Gastrocnemius medialis (tissue), 4 donors: Measurements from ENCODE around the gene MED13L. TPM values are rescaled to one million over a fixed set of nuclear protein-coding genes. Genes with fewer than 3 reads are reported as not detected.
A peak's percentile ranks its signal among the peaks of the same experiment; 100 is the strongest.

Source experiments
- ATAC-seq, 2 donors: fragments of 150-250 bp; one replicate each; pipeline ENCODE4 v1.9.1; 2016
- DNase-seq, 2 donors: peaks; one replicate each; pipeline ENCODE4 v3.0.0-alpha.2; 2019
- H3K27ac ChIP-seq, 4 donors: fragments of 200-600 bp; sonication (generic); 1 replicate in 1 of 4; 2 replicates in 3 of 4; pipeline ENCODE4 v1.5.1; 2016 to 2018; ENCODE audit warnings: mild to moderate bottlenecking in 2 of 4, moderate library complexity in 1 of 4
- H3K27me3 ChIP-seq, 3 donors: fragments of 200-600 bp; sonication (generic) in 2 of 3; 1 replicate in 1 of 3; 2 replicates in 2 of 3; pipeline versions ENCODE4 v1.5.1 to v1.6.0; 2016 to 2019; ENCODE audit warnings: mild to moderate bottlenecking in 1 of 3, moderate library complexity in 1 of 3
- H3K36me3 ChIP-seq, 2 donors: fragments of 200-600 bp; sonication (generic) in 1 of 2; one replicate each; pipeline ENCODE4 v1.5.1; 2017 to 2018
- H3K4me1 ChIP-seq, 2 donors: fragments of 200-600 bp; sonication (generic) in 1 of 2; one replicate each; pipeline ENCODE4 v1.5.1; 2016 to 2017; ENCODE audit warnings: mild to moderate bottlenecking in 2 of 2
- H3K4me3 ChIP-seq, 4 donors: fragments of 200-600 bp; sonication (generic) in 3 of 4; 1 replicate in 1 of 4; 2 replicates in 3 of 4; pipeline ENCODE4 v1.5.1; 2016 to 2019; ENCODE audit warnings: mild to moderate bottlenecking in 2 of 4
- H3K9me3 ChIP-seq, 3 donors: fragments of 200-600 bp; sonication (generic) in 2 of 3; 1 replicate in 1 of 3; 2 replicates in 2 of 3; pipeline ENCODE4 v1.5.1; 2016 to 2019
- CTCF ChIP-seq, 5 experiments: fragments of 450-650 bp in 3 of 5; fragments of 200-600 bp in 2 of 5; sonication (generic) in 2 of 5; IDR thresholded peaks in 4 of 5; conservative IDR thresholded peaks in 1 of 5; 1 replicate in 4 of 5; 2 replicates in 1 of 5; pipeline ENCODE4 v1.5.1; 2016 to 2019; ENCODE audit warnings: antibody characterized with exemption in 5 of 5, mild to moderate bottlenecking in 3 of 5, moderate library complexity in 3 of 5
- POLR2A ChIP-seq, 2 donors: fragments of 450-650 bp; IDR thresholded peaks; one replicate each; pipeline ENCODE4 v1.6.1; 2017; ENCODE audit warnings: antibody characterized with exemption in 2 of 2, mild to moderate bottlenecking in 2 of 2, moderate library complexity in 2 of 2
- in situ Hi-C, 4 donors: fragments of 200-750 bp; cut with MboI; loops; one replicate each; pipeline versions ENCODE4 v1.15.0 to v1.8.0; 2017; ENCODE audit warnings: low sequenced_read_pairs in 4 of 4
- intact Hi-C: fragments of 100-400 bp; cut with DNase I; formaldehyde crosslinking; loops from one replicate; pipeline ENCODE4 v1.15.1; 2023; ENCODE audit warnings: low total_unique reads
- total RNA-seq, 4 donors: library from RNA; depleted of rRNA; stranded (reverse); fragments of >200 nt; gene quantifications; one replicate each; pipeline versions ENCODE4 v1.1.0 to v1.2.3, GENCODE V29; 2016

The MED13L gene
- total RNA-seq, 4 donors from 2014 or later, result 59.5 to 92.6 (median 74.1) TPM

- no peak overlapping the region for H3K4me3 ChIP-seq
- peaks cover 88 to 90% of the 10 kb centered on the region in 2 donors for H3K4me1 ChIP-seq
- DNase-seq (no peak), ATAC-seq (no peak)
- peak overlapping the region; percentile 16 to 63 (median 43) for H3K27ac ChIP-seq
- TF ChIP-seq POLR2A (IDR thresholded peaks at IDR 0.05), result no peak
- no peak for TF ChIP-seq CTCF (IDR thresholded peaks at IDR 0.05 in 4 of 5, conservative IDR thresholded peaks at IDR 0.05 in 1 of 5)
- in situ Hi-C loops, result no loop called here
- H3K9me3 ChIP-seq, result no peaks in the 10 kb centered on the region
- no peaks in the 10 kb centered on the region for H3K27me3 ChIP-seq
- H3K36me3 ChIP-seq, result no peaks in the 10 kb centered on the region
- intact Hi-C loops, result loop anchor here (5.0 kb wide), 1 partner anchor 39 kb away; no protein-coding TSS in a partner anchor
Measured at GRCh38 chr12:116161588-116161987, 115.9 kb downstream of the MED13L start.

DNA sequence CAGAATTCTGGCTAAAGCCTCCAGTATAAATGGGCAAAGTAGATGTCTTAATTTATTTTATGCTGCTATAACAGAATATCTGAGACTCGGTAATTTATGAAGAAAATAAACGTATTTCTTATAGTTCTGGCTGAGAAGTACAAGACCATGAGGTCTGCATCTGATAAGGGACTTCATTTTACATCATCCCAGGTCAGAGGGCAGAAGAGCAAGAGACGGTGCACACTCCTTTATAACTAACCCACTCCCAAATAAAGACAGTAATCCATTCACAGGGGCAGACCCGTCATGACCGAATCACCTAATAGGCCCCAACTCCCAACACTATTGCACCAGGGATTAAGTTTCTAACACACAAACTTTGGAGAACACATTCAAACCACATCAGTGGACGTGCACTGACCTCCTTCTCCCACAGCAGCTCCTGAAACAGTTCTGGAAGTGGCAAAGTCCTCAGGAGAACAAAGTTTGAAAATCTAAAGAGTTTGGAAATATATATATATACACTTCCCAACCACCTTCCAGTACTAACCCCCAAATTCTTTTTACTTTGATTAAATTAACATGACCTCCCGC lies 116.5 kb downstream of the MED13L start:
- no peaks in the 10 kb centered on the region for H3K27me3 ChIP-seq
- TF ChIP-seq CTCF (IDR thresholded peaks at IDR 0.05 in 4 of 5, conservative IDR thresholded peaks at IDR 0.05 in 1 of 5), result no peak
- no peak for TF ChIP-seq POLR2A (IDR thresholded peaks at IDR 0.05)
- H3K4me3 ChIP-seq, result no peak overlapping the region
- ATAC-seq, result peak in 1 of 2 donors; percentile 22
- H3K4me1 ChIP-seq, result peaks cover 83 to 84% of the 10 kb centered on the region in 2 donors
- in situ Hi-C loops, result no loop called here
- no peaks in the 10 kb centered on the region for H3K36me3 ChIP-seq
- peak overlapping the region; percentile 36 to 63 (median 51) for H3K27ac ChIP-seq
- intact Hi-C loops, result loop anchor here (5.0 kb wide), 1 partner anchor 39 kb away; no protein-coding TSS in a partner anchor
- DNase-seq, result no peak
- H3K9me3 ChIP-seq, result no peaks in the 10 kb centered on the region

DNA sequence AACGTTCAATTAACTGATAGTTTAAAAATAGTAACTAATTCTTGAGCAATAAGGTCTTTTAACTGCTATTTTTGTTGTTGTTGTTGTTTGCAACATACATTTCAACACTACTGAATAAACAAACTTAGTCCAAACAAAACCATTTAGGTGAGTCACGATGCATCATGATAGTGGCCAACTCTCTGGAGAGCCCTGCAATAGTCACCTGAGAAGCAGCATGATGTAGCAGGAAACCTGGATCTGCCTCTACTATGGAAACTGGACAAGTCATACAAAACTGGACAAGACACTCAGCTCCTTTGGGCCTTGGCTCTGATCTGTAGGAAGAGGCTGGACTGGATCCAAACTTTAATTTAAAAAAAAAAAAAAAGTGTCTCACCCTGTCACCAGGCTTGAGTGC lies 117.3 kb downstream of the MED13L start:
- in situ Hi-C loops, result no loop called here
- Histone ChIP-seq H3K4me1 (peaks cover 77 to 78% of the 10 kb centered on the region in 2 donors), H3K36me3 (no peaks in the 10 kb centered on the region), H3K4me3 (no peak overlapping the region), H3K27ac (peak overlapping the region; percentile 36 to 63 (median 51)), H3K9me3 (no peaks in the 10 kb centered on the region), H3K27me3 (no peaks in the 10 kb centered on the region)
- intact Hi-C loops, result loop anchor here (5.0 kb wide), 1 partner anchor 38 kb away; no protein-coding TSS in a partner anchor
- TF ChIP-seq CTCF (IDR thresholded peaks at IDR 0.05 in 4 of 5, conservative IDR thresholded peaks at IDR 0.05 in 1 of 5), result no peak
- TF ChIP-seq POLR2A (IDR thresholded peaks at IDR 0.05), result no peak
- ATAC-seq (peak; percentile 79 to 84), DNase-seq (peak; percentile 44 to 47)

GRCh38 chr12:116159593-116160200 lies 117.8 kb downstream of the MED13L start:
- intact Hi-C loops, result loop anchor here (5.0 kb wide), 1 partner anchor 37 kb away; no protein-coding TSS in a partner anchor
- DNase-seq (no peak), ATAC-seq (no peak)
- TF ChIP-seq CTCF (IDR thresholded peaks at IDR 0.05 in 4 of 5, conservative IDR thresholded peaks at IDR 0.05 in 1 of 5), result no peak
- no peak for TF ChIP-seq POLR2A (IDR thresholded peaks at IDR 0.05)
- no peak overlapping the region for H3K4me3 ChIP-seq
- no peaks in the 10 kb centered on the region for H3K27me3 ChIP-seq
- H3K27ac ChIP-seq, result peak overlapping the region; percentile 36 to 63 (median 51)
- peaks cover 76 to 79% of the 10 kb centered on the region in 2 donors for H3K4me1 ChIP-seq
- H3K9me3 ChIP-seq, result no peaks in the 10 kb centered on the region
- in situ Hi-C loops, result no loop called here
- H3K36me3 ChIP-seq, result no peaks in the 10 kb centered on the region
